ENCODE data around the gene NPLOC4. TPM values are rescaled to one million over a fixed set of nuclear protein-coding genes. Genes with fewer than 3 reads are reported as not detected.

Gene NPLOC4
- total and polyA plus RNA-seq, 9 of the 15 experiments (the other 6 are each of a cell fraction or from before 2014, with no cell fraction given): 1.5 to 116 (median 64.5) TPM

GRCh38 chr17:81510785-81511553 lies 125.9 kb downstream of the NPLOC4 start (continued):
- TF ChIP-seq ZBTB49 (CRISPR knock-in tag; IDR thresholded peaks at IDR 0.05; ENCODE audit: borderline replicate concordance): 0 out of 2 replicates have a peak, but pooled peaks have one; percentile 24
- no peak for TF ChIP-seq ZNF133 (CRISPR knock-in tag; IDR thresholded peaks at IDR 0.05)
- no peak for TF ChIP-seq ETV6 (IDR thresholded peaks at IDR 0.05; ENCODE audit: borderline replicate concordance in 1 of 2, low read depth in 2 of 2, low read length in 1 of 2)
- TF ChIP-seq ETV6 (CRISPR knock-in tag; IDR thresholded peaks at IDR 0.05; ENCODE audit: borderline replicate concordance): 0 out of 2 replicates have a peak, but pooled peaks have one; percentile 3
- no peak for TF ChIP-seq XRCC3 (IDR thresholded peaks at IDR 0.05)
- TF ChIP-seq HBP1 (CRISPR knock-in tag; IDR thresholded peaks at IDR 0.05): no peak
- no peak for TF ChIP-seq ZSCAN32 (CRISPR knock-in tag; IDR thresholded peaks at IDR 0.05)
- TF ChIP-seq ZNF212 (CRISPR knock-in tag; IDR thresholded peaks at IDR 0.05): no peak
- TF ChIP-seq THRB (CRISPR knock-in tag; conservative IDR thresholded peaks at IDR 0.05): no peak
- TF ChIP-seq ZNF140 (CRISPR knock-in tag; IDR thresholded peaks at IDR 0.05): no peak
- TF ChIP-seq FOXO4 (CRISPR knock-in tag; IDR thresholded peaks at IDR 0.05): no peak
- TF ChIP-seq ESRRA (IDR thresholded peaks at IDR 0.05; ENCODE audit: borderline replicate concordance, low read depth): no peak
- TF ChIP-seq MTA1 (IDR thresholded peaks at IDR 0.05; ENCODE audit: borderline replicate concordance): no peak
- TF ChIP-seq ZFP1 (CRISPR knock-in tag; IDR thresholded peaks at IDR 0.05): no peak
- no peak for TF ChIP-seq HOXB6 (CRISPR knock-in tag; IDR thresholded peaks at IDR 0.05; ENCODE audit: borderline replicate concordance)
- no peak for TF ChIP-seq ZNF175 (CRISPR knock-in tag; IDR thresholded peaks at IDR 0.05; ENCODE audit: low read depth)
- TF ChIP-seq ZNF436 (CRISPR knock-in tag; IDR thresholded peaks at IDR 0.05): no peak
- TF ChIP-seq SLC30A9 (CRISPR knock-in tag; IDR thresholded peaks at IDR 0.05): no peak
- no peak for TF ChIP-seq MED1 (CRISPR knock-in tag; IDR thresholded peaks at IDR 0.05; ENCODE audit: borderline replicate concordance)
- 0 out of 2 replicates have a peak, but pooled peaks have one; percentile 40 for TF ChIP-seq HNRNPL (IDR thresholded peaks at IDR 0.05; ENCODE audit: low read depth, low read length)
- no peak for TF ChIP-seq XRCC4 (IDR thresholded peaks at IDR 0.05; ENCODE audit: extremely low read depth, insufficient read depth, insufficient read length)
- TF ChIP-seq CHD1 (IDR thresholded peaks at IDR 0.05; ENCODE audit: low read length): peak; percentile 52

All from K562 (cell line).